Stimulated activated CD8-positive, alpha-beta memory T cell treated with anti-CD3 and anti-CD28 coated beads, Interleukin-12 subunit alpha, Interleukin-12 subunit beta, amount 100 ng/mL, for 1 hour (primary cell): ENCODE results near the gene SLC16A10.
"Not testable (repeated sequence)": the region's sequence is repeated elsewhere in the genome, so short reads cannot be mapped to it uniquely, and the experiment has no call there.

Experiments
- DNase-seq: peaks from one replicate; pipeline ENCODE4 v3.0.0-alpha.2; 2020; ENCODE audit warnings: low read depth

Gene SLC16A10

DNA sequence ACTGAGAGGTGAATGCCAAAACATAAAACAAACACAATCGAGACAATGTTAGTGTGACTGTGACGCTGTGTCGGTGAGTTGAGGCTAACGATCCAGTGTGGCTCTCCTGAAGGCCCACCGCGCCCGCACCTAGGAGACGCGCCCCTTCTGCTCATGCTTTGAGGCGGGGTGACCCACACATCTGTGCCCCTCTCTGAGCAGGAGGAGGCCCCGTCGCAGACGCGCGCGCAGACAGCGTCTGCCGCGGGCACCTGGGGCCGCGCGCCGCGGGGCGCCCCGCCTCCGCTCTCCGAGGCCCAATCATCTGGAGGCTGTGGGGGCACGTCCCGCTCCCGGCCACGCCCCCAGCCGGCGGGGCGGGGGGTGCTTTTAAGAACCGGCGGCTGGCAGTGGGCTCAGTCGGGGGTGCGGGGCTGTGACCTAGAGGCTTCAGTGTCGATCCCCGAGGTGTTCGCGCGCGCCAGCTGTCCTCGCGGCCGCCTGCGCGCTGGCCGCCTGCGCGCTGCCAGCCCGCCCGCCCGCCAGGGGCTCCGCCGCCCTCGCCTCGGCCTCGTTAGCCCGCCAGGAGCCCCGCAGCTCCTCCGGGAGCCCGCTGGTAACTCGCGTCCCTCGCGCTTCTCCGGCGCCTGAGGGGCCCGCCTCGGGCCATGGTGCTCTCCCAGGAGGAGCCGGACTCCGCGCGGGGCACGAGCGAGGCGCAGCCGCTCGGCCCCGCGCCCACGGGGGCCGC lies at the start of gene SLC16A10:
SLC16A10 (plus strand) TSS at position 398 of the 730 bp plus-strand sequence; CDS start at position 648, 250 bp downstream.
- peak; percentile 64 for DNase-seq

GRCh38 chr6:111038534-111039252 lies 48.6 kb upstream of the SLC16A10 start:
- no peak for DNase-seq

DNA sequence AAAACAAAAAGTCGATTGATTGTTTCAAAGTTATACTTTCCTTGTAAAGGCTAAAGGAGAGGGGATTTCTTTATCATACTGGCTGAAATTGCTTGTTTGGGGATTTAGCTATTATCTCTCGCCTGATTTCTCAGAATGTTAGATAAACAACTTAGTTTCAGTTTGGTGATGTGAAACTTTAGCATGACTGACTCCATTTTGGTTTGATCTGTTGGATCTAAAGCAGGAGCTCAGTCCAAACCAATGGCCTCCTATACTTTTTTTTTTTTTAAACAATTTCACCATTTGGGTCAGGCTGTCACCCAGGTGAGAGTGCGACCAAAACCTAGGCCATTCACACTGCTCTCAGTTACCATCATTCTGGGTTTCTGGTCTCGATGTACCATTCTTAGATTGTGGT lies 45.4 kb upstream of the SLC16A10 start:
- no peak for DNase-seq

DNA sequence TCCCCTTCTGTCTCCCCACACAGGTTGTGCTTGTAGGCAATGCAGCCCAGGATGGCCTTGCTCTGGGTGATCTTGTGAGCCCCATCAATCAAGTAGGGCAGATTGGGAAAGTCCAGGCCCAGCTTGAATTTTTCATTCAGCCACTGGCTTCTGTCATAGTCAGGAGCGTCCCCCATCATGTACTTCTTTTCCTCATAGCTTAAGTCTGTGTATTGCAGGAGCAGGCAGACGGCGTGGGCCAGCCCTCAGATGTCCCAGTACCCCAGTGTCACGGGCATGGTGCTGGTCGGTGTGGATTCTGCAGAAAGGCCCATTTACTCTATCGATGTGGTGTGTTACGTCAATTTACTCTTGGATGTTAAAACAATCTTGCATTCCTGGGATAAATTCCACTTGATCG lies 40.1 kb upstream of the SLC16A10 start:
- DNase-seq = no peak

GRCh38 chr6:111050261-111051023 lies 36.9 kb upstream of the SLC16A10 start:
- no peak for DNase-seq

GRCh38 chr6:111052171-111052570 lies 35.1 kb upstream of the SLC16A10 start:
- no peak for DNase-seq

DNA sequence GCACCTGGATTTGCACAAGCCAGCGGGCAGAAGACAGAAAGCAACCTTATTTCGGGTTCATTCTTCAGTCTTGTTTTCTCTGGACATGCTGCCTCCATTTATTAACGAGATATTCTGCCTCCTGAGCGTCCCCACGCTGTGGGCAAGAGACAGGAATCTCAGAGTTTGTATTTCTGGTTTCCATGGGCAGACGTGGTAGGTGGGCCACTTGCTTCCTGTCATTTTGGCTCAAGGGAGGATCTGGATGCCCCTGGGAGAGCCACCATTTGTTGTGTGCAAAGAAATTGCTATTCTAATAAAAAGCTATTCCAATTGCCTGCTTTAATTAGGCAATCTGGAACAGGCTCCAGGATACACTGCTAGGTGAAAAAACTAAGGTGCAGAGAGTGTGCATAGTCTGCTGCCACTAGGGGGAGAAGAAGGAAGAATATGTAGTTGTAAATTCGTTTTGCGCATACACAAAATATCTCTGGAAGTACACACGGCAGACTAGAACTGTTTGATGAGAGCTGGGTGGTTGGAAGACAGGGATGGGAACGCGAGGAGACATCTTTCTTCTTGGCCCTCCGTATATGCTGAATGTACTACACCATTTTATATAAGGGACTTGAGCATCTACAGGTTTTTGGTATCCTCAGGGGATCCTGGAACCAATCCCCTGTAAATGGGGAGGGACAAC lies 30.1 kb upstream of the SLC16A10 start:
- DNase-seq = no peak

- no peak for DNase-seq
Observed at GRCh38 chr6:111061508-111061907, 25.8 kb upstream of the SLC16A10 start.

GRCh38 chr6:111061985-111062384 lies 25.3 kb upstream of the SLC16A10 start:
- not testable (repeated sequence) for DNase-seq

DNA sequence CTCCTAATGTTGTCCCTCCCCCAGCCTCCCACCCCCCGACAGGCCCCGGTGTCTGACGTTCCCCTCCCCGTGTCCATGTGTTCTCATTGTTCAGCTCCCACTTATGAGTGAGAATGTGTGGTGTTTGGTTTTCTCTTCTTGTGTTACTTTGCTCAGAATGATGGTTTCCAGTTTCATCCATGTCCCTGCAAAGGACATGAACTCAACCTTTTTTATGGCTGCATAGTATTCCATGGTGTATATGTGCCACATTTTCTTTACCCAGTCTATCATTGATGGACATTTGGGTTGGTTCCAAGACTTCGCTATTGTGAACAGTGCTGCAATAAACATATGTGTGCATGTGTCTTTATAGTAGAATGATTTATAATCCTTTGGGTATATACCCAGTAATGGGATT lies 24.4 kb upstream of the SLC16A10 start:
- DNase-seq = not testable (repeated sequence)

DNA sequence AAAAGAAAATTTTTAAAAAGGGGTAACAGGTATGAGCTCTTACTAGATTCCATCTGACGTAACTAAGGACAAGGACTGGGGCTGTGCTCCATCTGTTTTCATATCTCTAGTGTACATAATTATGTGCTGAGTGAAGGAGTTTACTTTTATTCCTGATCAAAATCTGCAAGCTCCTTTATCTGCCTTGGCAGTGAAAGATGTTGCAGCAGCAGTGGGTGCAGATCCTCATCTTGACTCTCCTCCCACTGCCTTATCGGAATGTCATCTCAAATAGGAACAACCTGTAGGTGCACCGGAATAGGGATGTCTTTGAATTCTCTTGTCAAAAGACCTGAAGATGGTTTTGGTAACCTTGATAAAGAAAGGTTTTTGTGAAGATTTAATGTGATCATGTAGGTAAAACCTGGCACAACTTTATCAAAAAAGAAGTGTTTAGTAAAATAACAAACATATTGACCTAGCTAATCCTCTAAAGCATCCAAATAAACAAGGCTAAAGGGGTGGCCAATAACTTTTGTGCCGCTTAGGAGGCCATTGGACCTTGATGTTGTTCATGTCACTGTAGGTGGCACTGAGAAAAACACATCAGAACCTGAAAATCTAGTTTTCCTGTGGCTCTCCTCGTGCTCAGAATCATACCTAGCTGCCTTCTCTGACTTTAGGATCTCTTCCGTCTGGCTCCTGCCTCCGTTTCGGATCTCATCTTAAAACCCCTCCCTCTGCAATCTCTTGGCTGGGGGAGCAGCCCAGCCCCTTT lies 19.0 kb upstream of the SLC16A10 start:
- no peak for DNase-seq

GRCh38 chr6:111068866-111069234 lies 18.5 kb upstream of the SLC16A10 start:
- no peak for DNase-seq

DNA sequence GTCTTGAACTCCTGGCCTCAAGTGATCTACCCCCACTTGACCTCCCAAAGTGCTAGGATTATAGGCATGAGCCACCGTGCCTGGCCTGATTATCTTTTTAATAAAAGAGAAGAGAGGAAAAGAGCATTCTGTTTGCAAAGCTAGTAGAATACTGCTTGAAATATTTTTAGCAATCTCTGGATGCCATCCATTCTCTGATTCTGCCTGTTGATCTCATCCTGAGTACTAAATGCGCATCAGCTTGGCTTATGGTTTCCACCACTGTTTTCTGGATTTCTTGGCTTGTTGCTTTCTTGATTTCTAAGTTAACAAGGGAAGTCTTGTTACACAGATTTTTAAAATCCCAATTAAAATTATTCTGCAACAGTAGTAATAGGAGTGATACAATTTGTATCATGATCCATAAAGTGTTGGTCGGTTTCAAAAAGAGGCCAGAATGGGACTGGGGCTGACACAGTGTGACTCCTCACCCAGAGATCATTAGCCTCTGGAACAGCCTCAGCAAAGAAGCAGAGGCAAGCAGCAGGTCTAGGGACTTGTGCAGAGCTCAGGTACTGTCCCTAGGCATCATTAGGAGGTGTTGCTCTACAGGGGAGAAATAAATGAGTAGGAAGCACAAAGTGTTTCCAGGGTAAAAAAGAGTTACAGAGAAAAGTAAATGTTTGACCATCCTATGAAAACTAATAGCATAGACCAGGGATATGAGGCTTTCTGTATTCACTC lies 17.8 kb upstream of the SLC16A10 start:
- no peak for DNase-seq

- DNase-seq = no peak
Observed at GRCh38 chr6:111070105-111071005, 16.9 kb upstream of the SLC16A10 start.

DNA sequence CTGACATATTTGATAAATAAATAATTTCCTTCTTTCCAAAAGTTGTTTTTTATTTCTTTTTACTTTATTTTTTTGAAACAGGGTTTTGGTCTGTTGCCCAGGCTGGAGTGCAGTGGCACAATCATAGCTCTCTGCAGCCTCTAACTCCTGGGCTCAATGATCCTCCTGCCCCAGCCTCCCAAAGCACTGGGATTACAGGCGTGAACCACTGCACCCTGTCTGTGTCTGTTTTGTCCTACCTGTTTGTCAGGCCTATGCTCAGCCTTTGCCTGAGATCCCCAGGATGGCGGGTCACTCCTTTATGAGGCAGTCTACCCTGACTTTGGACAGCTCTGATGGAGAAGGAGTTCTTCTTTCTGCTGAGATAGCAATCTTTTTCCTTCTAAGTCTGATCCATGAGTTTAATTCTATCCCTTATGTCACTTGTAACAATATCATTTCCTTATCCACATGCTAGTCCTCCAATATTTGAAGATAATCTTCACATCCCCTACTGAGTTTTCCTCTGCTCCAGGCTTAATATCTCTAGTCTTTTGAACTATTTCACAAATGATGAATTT lies 14.4 kb upstream of the SLC16A10 start:
- DNase-seq = no peak

GRCh38 chr6:111074311-111074710 lies 13.0 kb upstream of the SLC16A10 start:
- no peak for DNase-seq

GRCh38 chr6:111076024-111076695 lies 11.1 kb upstream of the SLC16A10 start:
- no peak for DNase-seq

DNA sequence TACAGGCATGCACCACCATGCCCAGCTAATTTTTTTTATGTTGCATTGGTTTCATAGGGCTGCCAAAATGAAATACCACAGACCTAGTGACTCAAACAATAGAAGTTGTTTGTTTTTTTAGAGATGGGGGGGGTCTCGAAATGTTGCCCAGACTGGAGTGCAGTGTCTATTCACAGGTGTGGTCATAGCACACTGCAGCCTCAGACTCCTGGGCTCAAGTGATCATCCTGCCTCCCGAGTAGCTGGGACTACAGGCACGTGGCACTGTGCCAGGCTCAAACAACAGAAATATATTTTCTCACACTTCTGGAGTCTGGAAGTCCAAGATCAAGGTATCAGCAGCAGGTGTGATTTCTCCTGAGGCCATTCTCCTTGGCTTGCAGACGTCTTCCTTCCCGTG lies 6.6 kb upstream of the SLC16A10 start:
- DNase-seq = no peak

- DNase-seq = no peak
Observed at GRCh38 chr6:111086685-111087084, 618 bp upstream of the SLC16A10 start.
